Measurements from ENCODE around the gene DSTYK. TPM values are rescaled to one million over a fixed set of nuclear protein-coding genes. Genes with fewer than 3 reads are reported as not detected.
"Not testable (repeated sequence)": the region's sequence is repeated elsewhere in the genome, so short reads cannot be mapped to it uniquely, and the experiment has no call there.

Gene DSTYK
- total RNA-seq, 2 experiments from 2014 or later = 8.8 to 8.9 TPM

GRCh38 chr1:205182930-205183329 lies 28.6 kb downstream of the DSTYK start:
- DNase-seq = no peak
- peaks cover 26% of the 10 kb centered on the region for H3K36me3 Mint-ChIP-seq (ENCODE audit: low read depth)
- ChIA-PET POLR2A (no interaction called here), CTCF (no interaction called here)
- H3K27me3 Mint-ChIP-seq = no peaks in the 10 kb centered on the region
- no peaks in the 10 kb centered on the region for H3K9me3 Mint-ChIP-seq
- H3K4me1 Mint-ChIP-seq = peaks cover 46% of the 10 kb centered on the region
- H3K4me3 Mint-ChIP-seq = no peak overlapping the region
- no peak overlapping the region for H3K27ac Mint-ChIP-seq

GRCh38 chr1:205180331-205180730 lies 31.2 kb downstream of the DSTYK start:
- Mint-ChIP-seq H3K36me3 (ENCODE audit: low read depth) (peaks cover 13% of the 10 kb centered on the region), H3K4me1 (peaks cover 22% of the 10 kb centered on the region)
- CTCF ChIA-PET, H3K27ac Mint-ChIP-seq, DNase-seq, H3K4me3 Mint-ChIP-seq, H3K27me3 Mint-ChIP-seq, POLR2A ChIA-PET, H3K9me3 Mint-ChIP-seq: not testable (repeated sequence)

- no peaks in the 10 kb centered on the region for H3K27me3 Mint-ChIP-seq
- no peaks in the 10 kb centered on the region for H3K9me3 Mint-ChIP-seq
- peaks cover 12% of the 10 kb centered on the region for H3K36me3 Mint-ChIP-seq (ENCODE audit: low read depth)
- H3K4me1 Mint-ChIP-seq = peaks cover 21% of the 10 kb centered on the region
- ChIA-PET CTCF (interaction anchor here (0.6 kb wide), 1 partner anchor 28 kb away, joined by 3 read pairs; no protein-coding TSS in a partner anchor), POLR2A (interaction anchor here (0.6 kb wide), 1 partner anchor 21 kb away, joined by 3 read pairs; no protein-coding TSS in a partner anchor)
- no peak overlapping the region for H3K27ac Mint-ChIP-seq
- no peak overlapping the region for H3K4me3 Mint-ChIP-seq
- no peak for DNase-seq
Measured at GRCh38 chr1:205179842-205180241, 31.7 kb downstream of the DSTYK start.

GRCh38 chr1:205172729-205173366 lies 38.7 kb downstream of the DSTYK start:
- Mint-ChIP-seq H3K27me3 (no peaks in the 10 kb centered on the region), H3K9me3 (no peaks in the 10 kb centered on the region), H3K4me1 (peaks cover 27% of the 10 kb centered on the region), H3K4me3 (no peak overlapping the region), H3K36me3 (ENCODE audit: low read depth) (peaks cover 9% of the 10 kb centered on the region), H3K27ac (no peak overlapping the region)
- ChIA-PET CTCF (interaction anchor here (0.6 to 1.4 kb wide), 2 partner anchors 12 to 504 kb away, joined by 3 to 5 read pairs; no protein-coding TSS in a partner anchor), POLR2A (interaction anchor here (0.7 kb wide), 1 partner anchor 42 kb away, joined by 6 read pairs; no protein-coding TSS in a partner anchor)
- no peak for DNase-seq

- ChIA-PET POLR2A (no interaction called here), CTCF (interaction anchor here (0.6 to 0.9 kb wide), 2 partner anchors 17 to 226 kb away, joined by 3 read pairs; no protein-coding TSS in a partner anchor)
- H3K9me3 Mint-ChIP-seq = no peaks in the 10 kb centered on the region
- peaks cover 13% of the 10 kb centered on the region for H3K36me3 Mint-ChIP-seq (ENCODE audit: low read depth)
- no peaks in the 10 kb centered on the region for H3K27me3 Mint-ChIP-seq
- no peak overlapping the region for H3K4me3 Mint-ChIP-seq
- H3K27ac Mint-ChIP-seq = peak overlapping the region; percentile 0
- peaks cover 29% of the 10 kb centered on the region for H3K4me1 Mint-ChIP-seq
- peak; percentile 35 for DNase-seq
Measured at GRCh38 chr1:205171369-205171768, 40.1 kb downstream of the DSTYK start.

GRCh38 chr1:205170532-205171269 lies 40.8 kb downstream of the DSTYK start:
- no peak for DNase-seq
- peak overlapping the region; percentile 0 for H3K27ac Mint-ChIP-seq
- POLR2A ChIA-PET = no interaction called here
- H3K9me3 Mint-ChIP-seq = no peaks in the 10 kb centered on the region
- H3K27me3 Mint-ChIP-seq = no peaks in the 10 kb centered on the region
- no peak overlapping the region for H3K4me3 Mint-ChIP-seq
- peaks cover 13% of the 10 kb centered on the region for H3K36me3 Mint-ChIP-seq (ENCODE audit: low read depth)
- H3K4me1 Mint-ChIP-seq = peaks cover 30% of the 10 kb centered on the region
- CTCF ChIA-PET = interaction anchor here (0.6 to 0.9 kb wide), 2 partner anchors 17 to 26 kb away, joined by 3 to 4 read pairs; no protein-coding TSS in a partner anchor

- no peaks in the 10 kb centered on the region for H3K9me3 Mint-ChIP-seq
- H3K36me3 Mint-ChIP-seq (ENCODE audit: low read depth) = peaks cover 19% of the 10 kb centered on the region
- H3K27me3 Mint-ChIP-seq = no peaks in the 10 kb centered on the region
- POLR2A ChIA-PET = no interaction called here
- CTCF ChIA-PET = interaction anchor here (0.7 kb wide), 1 partner anchor 112 kb away, joined by 3 read pairs; no protein-coding TSS in a partner anchor
- DNase-seq = no peak
- H3K4me3 Mint-ChIP-seq = no peak overlapping the region
- H3K4me1 Mint-ChIP-seq = peaks cover 30% of the 10 kb centered on the region
- H3K27ac Mint-ChIP-seq = no peak overlapping the region
Measured at GRCh38 chr1:205169248-205169647, 42.3 kb downstream of the DSTYK start.

GRCh38 chr1:205168291-205168690 lies 43.2 kb downstream of the DSTYK start:
- DNase-seq = no peak
- Mint-ChIP-seq H3K4me3 (no peak overlapping the region), H3K27ac (no peak overlapping the region), H3K4me1 (peaks cover 36% of the 10 kb centered on the region), H3K9me3 (no peaks in the 10 kb centered on the region), H3K27me3 (no peaks in the 10 kb centered on the region), H3K36me3 (ENCODE audit: low read depth) (peaks cover 27% of the 10 kb centered on the region)
- ChIA-PET CTCF (no interaction called here), POLR2A (no interaction called here)

- H3K4me1 Mint-ChIP-seq = peaks cover 24% of the 10 kb centered on the region
- CTCF ChIA-PET = no interaction called here
- H3K36me3 Mint-ChIP-seq (ENCODE audit: low read depth) = peaks cover 64% of the 10 kb centered on the region
Measured at GRCh38 chr1:205162301-205162700, 49.2 kb downstream of the DSTYK start.

GRCh38 chr1:205161076-205161475 lies 50.4 kb downstream of the DSTYK start:
- Mint-ChIP-seq H3K4me1 (peaks cover 22% of the 10 kb centered on the region), H3K9me3 (peaks cover 10% of the 10 kb centered on the region), H3K4me3 (no peak overlapping the region), H3K36me3 (ENCODE audit: low read depth) (peaks cover 75% of the 10 kb centered on the region), H3K27ac (no peak overlapping the region), H3K27me3 (no peaks in the 10 kb centered on the region)
- ChIA-PET CTCF (interaction anchor here (1.7 kb wide), 1 partner anchor 99 kb away, joined by 3 read pairs; no protein-coding TSS in a partner anchor), POLR2A (no interaction called here)
- no peak for DNase-seq

More at GRCh38 chr1:205162301-205162700, 49.2 kb downstream of the DSTYK start:
- H3K27me3 Mint-ChIP-seq = no peaks in the 10 kb centered on the region
- no peaks in the 10 kb centered on the region for H3K9me3 Mint-ChIP-seq
- H3K27ac Mint-ChIP-seq = no peak overlapping the region
- POLR2A ChIA-PET = no interaction called here
- no peak for DNase-seq
- no peak overlapping the region for H3K4me3 Mint-ChIP-seq

- no peaks in the 10 kb centered on the region for H3K27me3 Mint-ChIP-seq
- H3K27ac Mint-ChIP-seq = no peak overlapping the region
- peaks cover 16% of the 10 kb centered on the region for H3K9me3 Mint-ChIP-seq
- CTCF ChIA-PET = interaction anchor here (0.8 to 2.3 kb wide), 6 partner anchors 9 to 98 kb away, joined by 3 to 8 read pairs (median 3); no protein-coding TSS in a partner anchor
- H3K4me3 Mint-ChIP-seq = no peak overlapping the region
- POLR2A ChIA-PET = interaction anchor here (0.7 kb wide), 1 partner anchor 286 kb away, joined by 6 read pairs; no protein-coding TSS in a partner anchor
- no peak for DNase-seq
- H3K36me3 Mint-ChIP-seq (ENCODE audit: low read depth) = peaks cover 85% of the 10 kb centered on the region
- peaks cover 15% of the 10 kb centered on the region for H3K4me1 Mint-ChIP-seq
Measured at GRCh38 chr1:205158048-205158616, 53.4 kb downstream of the DSTYK start.

GRCh38 chr1:205155665-205156377 lies 55.7 kb downstream of the DSTYK start:
- POLR2A ChIA-PET, H3K4me3 Mint-ChIP-seq, H3K27ac Mint-ChIP-seq, H3K27me3 Mint-ChIP-seq, H3K4me1 Mint-ChIP-seq, DNase-seq: not testable (repeated sequence)
- Mint-ChIP-seq H3K36me3 (ENCODE audit: low read depth) (peaks cover 68% of the 10 kb centered on the region), H3K9me3 (peaks cover 16% of the 10 kb centered on the region)
- CTCF ChIA-PET = interaction anchor here (1.3 to 2.0 kb wide), 2 partner anchors 8 to 9 kb away, joined by 4 to 6 read pairs; no protein-coding TSS in a partner anchor
